Stimulated activated CD4-positive, alpha-beta T cell treated with anti-CD3 and anti-CD28 coated beads, Interleukin-2, amount 100 ng/mL, for 48 hours (primary cell): ENCODE data around the gene TBXAS1.
"Not testable (repeated sequence)": the region's sequence is repeated elsewhere in the genome, so short reads cannot be mapped to it uniquely, and the experiment has no call there.

ENCODE experiments used
- DNase-seq, 2 donors: peaks; one replicate each; pipeline ENCODE4 v3.0.0-alpha.2; 2020

TBXAS1 gene

DNA sequence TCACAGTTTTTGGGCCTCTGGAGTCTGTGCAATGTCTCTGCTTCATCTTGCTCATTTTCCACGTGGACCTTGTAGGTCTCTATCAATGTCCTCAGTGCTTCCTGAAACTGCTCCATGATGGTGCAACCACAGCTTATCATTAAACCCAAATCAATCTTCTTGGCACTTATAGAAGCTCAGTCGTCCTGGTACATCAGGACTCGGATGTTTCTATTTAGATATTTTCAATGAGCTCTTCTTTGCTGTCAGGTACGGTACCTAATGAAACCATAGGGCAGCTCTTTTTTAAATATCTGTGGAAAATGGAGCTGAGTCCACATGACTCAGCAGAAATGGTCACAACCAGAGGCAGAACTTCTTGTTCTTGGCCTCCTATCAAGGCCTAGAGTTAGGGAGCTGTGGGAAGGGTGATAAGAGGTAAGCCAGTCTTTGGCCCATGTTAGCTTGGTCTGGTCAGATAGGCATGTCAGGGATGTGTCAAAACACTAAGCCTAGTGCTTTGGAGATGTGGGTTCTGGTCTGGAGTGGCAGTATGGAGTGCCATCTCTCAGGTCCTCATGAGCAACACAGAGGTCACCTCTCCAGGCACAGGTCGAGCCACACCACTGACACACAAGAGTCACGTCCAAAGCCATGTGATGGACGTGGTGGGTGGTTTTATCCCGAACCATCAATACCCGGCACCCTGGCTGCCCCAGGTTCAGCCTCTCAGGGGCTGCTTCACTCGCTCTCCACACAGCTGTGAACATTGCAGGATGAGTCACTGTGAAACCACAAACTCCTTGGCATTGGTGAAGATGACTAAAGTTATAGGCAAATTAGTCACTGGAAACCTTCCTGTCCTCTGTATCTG, 87.0 kb downstream of the TBXAS1 start:
- peak; percentile 52 to 58 for DNase-seq

GRCh38 chr7:139916717-139917395, 87.8 kb downstream of the TBXAS1 start:
- DNase-seq = no peak

GRCh38 chr7:139917851-139918250, 88.8 kb downstream of the TBXAS1 start:
- no peak for DNase-seq

GRCh38 chr7:139918480-139918879, 89.4 kb downstream of the TBXAS1 start:
- DNase-seq = no peak

DNA sequence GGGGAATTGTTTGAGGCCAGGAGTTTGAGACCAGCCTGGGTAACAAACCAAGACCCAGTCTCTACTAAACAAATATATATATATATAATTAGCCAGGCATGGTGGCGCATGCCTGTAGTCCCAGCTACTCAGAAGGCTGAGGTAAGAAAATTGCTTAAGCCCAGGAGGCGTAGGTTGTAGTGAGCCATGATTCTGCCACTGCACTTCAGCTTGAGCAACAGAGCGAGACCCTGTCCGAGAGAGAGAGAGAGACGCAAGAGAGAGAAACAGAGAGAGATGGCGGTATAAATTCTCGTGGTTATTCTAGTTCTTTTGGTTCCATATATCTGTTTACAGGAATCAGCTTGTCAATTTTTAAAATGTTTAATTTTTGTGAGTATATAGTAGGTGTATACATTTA, 94.0 kb downstream of the TBXAS1 start:
- no peak for DNase-seq

DNA sequence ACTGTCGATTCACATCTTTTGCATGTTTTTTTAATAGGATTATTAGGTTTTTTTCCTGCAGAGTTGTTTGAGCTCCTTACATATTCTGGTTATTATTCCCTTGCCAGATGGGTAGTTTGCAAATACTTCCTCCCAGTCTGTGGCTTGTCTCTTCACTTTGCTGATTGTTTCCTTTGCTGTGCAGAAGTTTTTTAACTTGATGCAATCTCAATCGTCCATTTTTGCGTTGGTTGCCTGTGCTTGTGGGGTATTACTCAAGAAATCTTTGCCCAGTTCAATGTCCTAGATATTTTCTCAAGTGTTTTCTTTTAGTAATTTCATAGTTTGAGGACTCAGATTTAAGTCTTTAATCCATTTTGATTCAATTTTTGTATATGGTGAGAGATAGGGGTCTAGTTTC, 95.4 kb downstream of the TBXAS1 start:
- no peak for DNase-seq

- not testable (repeated sequence) for DNase-seq
These were observed 100.2 kb downstream of the TBXAS1 start for GRCh38 chr7:139929221-139929620.

- DNase-seq = no peak
These were observed 101.4 kb downstream of the TBXAS1 start for GRCh38 chr7:139930286-139930965.

GRCh38 chr7:139931190-139931934, 102.3 kb downstream of the TBXAS1 start:
- no peak for DNase-seq

DNA sequence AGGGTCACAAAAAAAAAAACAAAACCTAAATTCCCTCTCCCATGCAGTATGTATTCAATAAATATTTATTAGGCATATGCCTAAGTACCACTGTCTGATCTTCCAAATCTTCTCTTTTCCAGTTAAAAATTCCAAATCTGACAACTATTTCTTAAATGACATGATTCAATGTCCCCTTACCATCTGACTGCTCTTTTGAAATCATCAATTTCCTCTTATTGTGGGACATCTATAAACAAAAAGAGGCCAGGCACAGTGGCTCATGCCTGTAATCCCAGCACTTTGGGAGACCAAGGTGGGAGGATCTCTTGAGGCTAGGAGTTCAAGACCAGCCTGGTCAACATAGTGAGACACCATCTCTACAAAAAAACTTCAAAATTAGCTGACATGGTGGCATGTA, 103.5 kb downstream of the TBXAS1 start:
- no peak for DNase-seq

DNA sequence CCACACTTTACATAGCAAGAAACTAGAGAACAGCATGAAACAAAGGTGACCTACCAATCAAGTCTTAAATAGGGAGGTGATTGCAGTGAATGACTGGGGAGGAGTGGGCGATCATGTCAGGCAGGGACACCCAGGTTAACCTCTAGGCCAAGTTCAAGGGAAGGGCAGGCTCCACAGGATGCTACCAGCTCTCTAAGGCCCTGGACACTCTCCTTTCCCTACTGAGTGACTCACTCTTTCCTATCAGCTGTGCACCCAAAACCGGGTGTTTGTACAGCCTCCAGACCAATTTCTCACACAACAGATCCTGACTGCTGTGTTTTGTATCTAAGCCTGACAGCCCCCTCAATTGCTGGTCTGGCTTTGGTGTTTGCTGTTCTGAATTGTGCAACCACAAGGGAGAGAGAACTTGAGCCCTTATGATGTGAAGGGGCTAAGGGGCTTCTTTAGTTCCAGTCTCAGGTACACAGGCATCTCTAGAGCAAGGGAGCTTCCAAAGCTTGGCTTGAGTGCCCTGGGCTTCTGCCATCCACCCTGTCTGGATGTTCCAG, 107.8 kb downstream of the TBXAS1 start:
- DNase-seq = no peak

DNA sequence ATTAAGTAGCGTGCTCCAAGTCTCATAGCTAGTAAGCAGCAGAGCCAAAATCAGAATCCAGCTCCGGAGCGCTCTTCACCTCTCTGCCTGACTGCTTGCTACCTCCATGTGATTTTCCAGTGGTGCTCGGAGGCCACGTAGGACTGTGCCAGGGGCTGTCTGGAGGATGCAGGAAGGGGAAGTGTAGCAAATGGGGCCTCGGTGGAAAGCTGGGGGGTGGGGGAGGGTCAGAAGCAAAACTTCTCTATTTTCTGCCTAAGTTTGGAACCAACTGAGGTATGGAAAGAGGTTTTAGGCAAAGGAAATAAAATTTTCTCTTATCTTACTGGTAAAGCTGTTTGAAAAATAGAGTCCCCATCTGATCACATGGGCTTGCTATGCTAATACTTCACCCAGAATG, 108.7 kb downstream of the TBXAS1 start:
- no peak for DNase-seq

GRCh38 chr7:139940866-139941265, 111.8 kb downstream of the TBXAS1 start:
- no peak for DNase-seq

- no peak for DNase-seq
These were observed 112.4 kb downstream of the TBXAS1 start for GRCh38 chr7:139941421-139941820.

DNA sequence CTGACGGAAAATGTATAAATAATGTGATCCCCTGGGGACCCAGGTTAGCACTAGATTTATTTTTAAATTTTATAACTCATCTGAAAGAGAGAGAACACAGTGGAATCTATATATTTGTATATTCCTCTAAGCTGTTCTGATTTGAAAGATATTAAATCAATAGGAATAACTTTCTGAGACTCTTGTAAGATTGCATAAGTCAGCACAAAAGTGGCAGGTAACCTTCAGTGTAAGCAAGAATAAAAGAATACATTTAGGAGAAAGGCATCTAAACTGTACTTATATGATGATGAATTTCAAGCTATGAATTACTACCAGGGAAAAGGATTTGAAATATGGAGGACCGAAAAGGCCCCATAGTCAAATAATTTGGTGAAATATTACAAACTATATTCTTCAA, 112.8 kb downstream of the TBXAS1 start:
- DNase-seq = no peak

DNA sequence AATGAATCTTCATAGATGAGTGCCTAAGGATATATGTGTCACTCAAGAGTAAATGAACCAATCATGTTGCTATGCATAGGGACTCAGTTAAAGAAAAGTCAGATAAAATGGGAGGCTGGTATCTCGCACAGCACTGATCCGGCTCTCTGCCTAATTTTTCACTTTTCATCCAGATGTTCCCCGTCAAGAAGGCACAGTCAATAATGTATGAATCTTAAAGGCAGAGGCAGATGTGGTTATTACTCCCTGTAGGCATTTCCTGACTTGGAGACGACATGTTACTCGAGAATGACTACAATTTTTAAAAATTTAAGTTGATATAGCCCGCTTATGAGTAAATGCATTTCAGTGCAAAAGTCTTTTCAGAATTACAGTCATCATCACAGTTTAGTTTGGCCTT, 113.6 kb downstream of the TBXAS1 start:
- DNase-seq = no peak

DNA sequence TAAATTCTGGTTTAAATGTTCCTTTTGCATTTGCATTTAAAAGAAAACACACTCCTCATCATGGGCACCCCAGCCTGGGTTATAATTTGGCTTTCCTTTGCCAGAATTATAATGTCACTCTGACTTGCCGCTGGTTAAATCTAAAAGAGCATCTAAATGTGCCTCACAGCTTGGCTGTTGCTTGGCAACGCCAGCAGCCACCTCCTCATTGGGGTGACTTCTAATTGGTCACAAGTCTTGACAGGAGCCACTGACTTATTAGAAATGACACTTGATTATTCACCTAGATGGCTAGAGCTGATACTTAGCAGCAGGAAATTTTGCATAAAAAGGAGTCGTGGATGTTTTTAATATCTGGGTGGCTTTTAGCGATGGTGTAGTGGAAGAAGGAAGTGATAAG, 114.3 kb downstream of the TBXAS1 start:
- DNase-seq = no peak

GRCh38 chr7:139944248-139944647, 115.2 kb downstream of the TBXAS1 start:
- no peak for DNase-seq

GRCh38 chr7:139946533-139946932, 117.5 kb downstream of the TBXAS1 start:
- no peak for DNase-seq

- no peak for DNase-seq
These were observed 118.0 kb downstream of the TBXAS1 start for GRCh38 chr7:139947021-139947420.

- no peak for DNase-seq
These were observed 119.1 kb downstream of the TBXAS1 start for GRCh38 chr7:139948167-139948566.

DNA sequence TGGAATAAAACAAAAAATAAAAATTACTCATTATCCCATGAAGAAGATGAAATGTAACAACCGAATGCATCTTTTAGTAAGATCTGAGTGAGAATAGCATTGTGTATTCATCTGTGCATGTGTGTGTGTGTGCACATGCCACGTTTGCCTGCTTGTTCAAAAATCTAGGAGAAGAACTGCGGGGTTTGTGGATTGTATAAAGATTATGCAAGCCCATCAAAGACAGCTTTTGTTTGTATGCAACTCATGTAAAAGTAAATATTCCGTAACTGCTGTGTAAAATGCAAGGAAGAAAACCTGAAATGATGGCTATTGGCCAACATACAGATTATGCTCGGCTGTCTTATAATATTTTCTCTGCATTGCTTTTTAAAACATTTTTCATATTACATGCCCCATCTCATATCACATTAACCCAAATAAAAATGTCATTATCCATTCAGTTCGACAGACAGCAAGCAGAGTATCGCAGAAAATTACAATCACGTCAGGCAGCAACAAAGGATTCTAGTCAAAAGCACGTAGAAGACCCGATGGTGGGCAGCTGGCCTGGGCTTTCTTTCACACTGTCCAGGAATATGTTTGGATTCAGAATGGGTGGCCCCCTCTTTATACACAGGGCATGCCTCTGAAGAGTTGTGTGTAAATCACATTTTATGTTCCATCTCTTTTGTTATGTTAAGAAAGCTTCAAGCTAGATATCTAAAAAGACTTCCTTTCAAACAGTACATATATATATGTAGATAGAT, 119.7 kb downstream of the TBXAS1 start:
- DNase-seq = no peak
